GM18870 (cell line): Measurements from ENCODE around the gene CCL8.

Experiments used
- ATAC-seq: cut with Tn5 transposase; IDR thresholded peaks from one replicate; pipeline ENCODE4 v1.9.1; 2021; ENCODE audit warnings: moderate library complexity; ENCODE audit not compliant: unreplicated experiment

Gene CCL8

GRCh38 chr17:34366529-34367107, 47.4 kb downstream of the CCL8 start:
- ATAC-seq, result no peak

DNA sequence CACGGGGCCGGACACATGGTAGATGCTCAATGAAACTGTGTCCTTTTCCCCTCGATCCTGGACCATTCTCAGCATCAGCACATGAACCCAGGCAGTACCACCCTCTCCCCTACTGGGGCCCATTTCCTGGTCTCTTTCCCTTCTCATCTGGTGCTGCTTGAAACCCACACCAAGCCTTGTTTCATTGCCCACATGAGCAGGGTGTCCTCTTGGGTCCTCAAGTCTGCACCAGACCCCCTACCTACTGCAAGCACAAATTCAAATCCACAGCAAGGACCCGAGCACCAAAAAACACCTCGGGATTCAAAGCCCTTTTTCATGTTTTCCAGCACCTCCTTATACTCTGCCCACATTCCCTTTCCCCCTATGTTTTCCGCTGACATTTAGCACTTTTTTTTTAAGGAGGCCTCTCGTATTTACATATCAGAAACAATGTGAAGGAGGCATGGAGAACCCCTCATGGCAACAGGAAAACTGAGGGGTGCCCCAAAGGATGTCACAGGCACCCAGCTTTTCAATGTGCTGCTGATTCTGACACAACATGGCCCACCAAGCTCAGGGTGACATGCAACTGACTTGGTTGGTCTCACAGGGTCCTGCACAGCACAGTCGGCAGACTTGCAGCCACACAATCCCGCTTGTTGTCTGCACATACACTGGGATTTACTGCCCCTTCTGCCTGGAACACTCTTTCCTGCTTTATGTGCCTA, 48.4 kb downstream of the CCL8 start:
- ATAC-seq, result no peak

- no peak for ATAC-seq
These were observed 49.1 kb downstream of the CCL8 start for GRCh38 chr17:34368196-34368945.

- no peak for ATAC-seq
These were observed 49.8 kb downstream of the CCL8 start for GRCh38 chr17:34368946-34369500.

- ATAC-seq, result no peak
These were observed 50.3 kb downstream of the CCL8 start for GRCh38 chr17:34369571-34369970.

GRCh38 chr17:34370376-34370996, 51.3 kb downstream of the CCL8 start:
- no peak for ATAC-seq

DNA sequence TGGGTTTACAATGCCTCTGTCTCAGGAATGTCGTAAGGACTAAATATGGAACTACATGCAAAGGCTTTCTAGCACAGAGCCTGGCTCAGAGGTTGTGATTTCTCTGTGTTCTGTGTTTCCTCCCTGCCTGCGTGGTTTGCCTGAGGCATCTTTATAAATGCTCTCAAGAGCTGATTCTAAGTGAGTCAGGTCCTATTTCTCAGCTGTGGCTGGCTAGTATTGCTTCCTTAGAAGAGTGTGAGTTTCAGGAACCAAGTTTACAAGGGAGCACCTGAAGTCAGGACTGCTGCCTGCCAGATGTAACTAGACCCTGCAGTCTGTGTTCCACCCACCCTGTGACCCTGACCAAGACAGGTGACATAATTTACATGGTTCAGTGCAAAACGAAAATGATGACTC, 51.8 kb downstream of the CCL8 start:
- ATAC-seq, result no peak
